Measurements from ENCODE around the gene LUC7L.
"Not testable (repeated sequence)": the region's sequence is repeated elsewhere in the genome, so short reads cannot be mapped to it uniquely, and the experiment has no call there.

LUC7L gene

GRCh38 chr16:263182-263774 lies 34.0 kb upstream of the LUC7L start:
- no peak for DNase-seq (ENCODE audit: low spot score)

GRCh38 chr16:262121-262745 lies 33.0 kb upstream of the LUC7L start:
- DNase-seq (ENCODE audit: low spot score), result no peak

DNA sequence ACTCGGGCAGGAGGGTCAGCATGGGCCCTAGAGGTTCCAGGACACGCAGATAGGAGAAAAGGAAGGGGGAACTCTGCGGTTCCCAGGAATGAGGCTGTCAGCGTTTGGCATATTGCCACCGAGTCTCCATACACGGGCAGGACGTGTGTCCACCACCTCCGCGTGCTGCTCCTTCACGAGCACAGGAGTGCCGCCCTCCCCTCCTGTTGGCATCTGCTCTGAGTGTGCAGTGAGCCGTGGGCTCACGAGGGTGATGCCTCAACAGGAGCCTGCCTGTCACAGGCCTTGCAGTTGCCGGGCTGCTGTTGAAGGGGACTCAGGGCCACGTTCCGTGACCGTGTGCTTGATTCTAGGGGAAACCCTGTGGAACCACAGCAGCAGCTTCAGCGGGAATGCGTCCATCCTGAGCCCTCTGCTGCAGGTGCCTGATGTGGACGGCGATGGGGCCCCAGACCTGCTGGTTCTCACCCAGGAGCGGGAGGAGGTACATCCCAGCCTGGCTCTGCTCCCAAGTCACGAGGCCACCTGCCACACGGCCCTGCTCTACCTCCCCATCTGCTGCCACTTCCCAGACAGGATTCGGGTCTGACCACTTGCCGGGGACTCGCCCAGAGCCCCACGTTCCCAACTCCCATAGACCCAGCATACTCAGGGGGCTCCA lies 31.9 kb upstream of the LUC7L start:
- DNase-seq (ENCODE audit: low spot score), result no peak

GRCh38 chr16:260326-260725 lies 31.1 kb upstream of the LUC7L start:
- DNase-seq (ENCODE audit: low spot score), result no peak

- DNase-seq (ENCODE audit: low spot score), result no peak
Observed at GRCh38 chr16:259814-260253, 30.6 kb upstream of the LUC7L start.

- no peak for DNase-seq (ENCODE audit: low spot score)
Observed at GRCh38 chr16:259226-259625, 30.0 kb upstream of the LUC7L start.

GRCh38 chr16:258091-258490 lies 28.8 kb upstream of the LUC7L start:
- not testable (repeated sequence) for DNase-seq (ENCODE audit: low spot score)

DNA sequence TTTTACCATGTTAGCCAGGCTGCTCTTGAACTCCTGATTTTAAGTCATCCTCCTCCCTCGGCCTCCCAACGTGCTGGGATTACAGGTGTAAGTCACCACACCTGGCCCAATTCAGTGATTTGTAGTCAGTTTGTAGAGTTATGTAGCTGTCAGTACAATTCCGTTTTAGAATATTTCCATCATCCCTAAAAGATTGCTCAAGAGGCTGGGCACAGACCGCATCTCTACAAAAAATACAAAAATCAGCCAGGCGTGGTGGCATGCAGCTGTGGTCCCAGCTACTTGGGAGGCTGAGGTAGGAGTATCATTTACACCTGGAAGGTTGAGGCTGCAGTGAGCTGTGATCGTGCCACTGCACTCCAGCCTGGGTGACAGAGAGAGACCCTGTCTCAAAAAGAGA lies 25.9 kb upstream of the LUC7L start:
- no peak for DNase-seq (ENCODE audit: low spot score)

- no peak for DNase-seq (ENCODE audit: low spot score)
Observed at GRCh38 chr16:254461-254860, 25.2 kb upstream of the LUC7L start.

DNA sequence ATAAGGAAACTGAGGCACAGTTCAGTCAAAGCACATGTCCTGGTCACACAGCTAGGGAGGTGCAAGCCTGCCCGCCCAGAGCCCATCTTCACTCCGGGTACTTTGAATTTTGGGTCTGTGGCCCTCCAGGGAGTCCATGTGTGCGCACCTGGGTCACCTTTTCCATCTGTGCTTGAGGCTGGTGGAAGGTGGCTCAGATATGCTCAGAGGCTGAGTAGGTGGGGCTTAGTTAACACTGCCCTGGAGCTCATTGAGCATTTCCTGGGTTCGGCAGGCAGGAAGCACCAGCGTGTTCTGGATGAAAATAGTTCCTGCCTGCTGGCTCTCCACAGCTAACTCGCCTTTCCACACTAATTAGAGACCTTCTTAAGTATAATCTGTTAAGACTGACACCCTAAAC lies 24.6 kb upstream of the LUC7L start:
- no peak for DNase-seq (ENCODE audit: low spot score)

GRCh38 chr16:252366-253337 lies 23.4 kb upstream of the LUC7L start:
- no peak for DNase-seq (ENCODE audit: low spot score)

DNA sequence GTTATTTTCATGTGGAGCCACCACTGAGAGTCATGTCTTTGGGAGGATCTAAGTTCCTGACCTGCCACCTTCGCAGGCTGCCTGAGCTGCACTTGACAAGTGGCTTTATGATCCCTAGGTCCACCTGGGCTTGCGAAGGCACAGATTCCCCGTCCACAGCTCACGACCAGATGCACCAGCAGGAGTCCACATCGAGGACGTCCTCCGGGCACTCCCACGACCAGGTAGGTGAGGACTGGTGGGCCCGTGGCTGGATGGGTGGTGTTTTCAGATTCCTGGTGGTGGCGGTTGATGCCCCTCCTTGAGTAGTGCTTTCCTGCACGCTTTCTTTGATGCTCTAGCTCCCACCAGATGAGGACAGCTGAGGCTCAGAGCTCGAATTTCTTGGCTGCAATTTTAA lies 20.2 kb upstream of the LUC7L start:
- DNase-seq (ENCODE audit: low spot score), result no peak

DNA sequence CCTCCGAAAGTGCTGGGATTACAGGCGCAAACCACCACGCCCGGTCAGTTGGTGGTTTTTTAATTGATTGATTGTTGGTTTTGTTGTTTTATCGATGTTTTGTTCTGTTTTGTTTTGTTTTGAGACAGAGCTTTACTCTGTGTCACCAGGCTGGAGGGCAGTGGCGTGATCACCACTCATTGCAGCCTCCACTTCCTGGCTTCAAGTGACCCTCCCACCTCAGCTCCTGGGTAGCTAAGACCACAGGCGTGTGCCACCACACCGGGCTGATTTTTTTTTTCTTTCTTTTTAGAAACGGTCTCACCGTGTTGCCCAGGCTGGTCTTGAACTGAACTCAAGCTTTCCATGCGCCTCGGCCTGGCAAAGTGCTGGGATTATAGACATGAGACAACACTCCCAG lies 17.8 kb upstream of the LUC7L start:
- DNase-seq (ENCODE audit: low spot score), result no peak

GRCh38 chr16:245105-245504 lies 15.9 kb upstream of the LUC7L start:
- DNase-seq (ENCODE audit: low spot score), result no peak

DNA sequence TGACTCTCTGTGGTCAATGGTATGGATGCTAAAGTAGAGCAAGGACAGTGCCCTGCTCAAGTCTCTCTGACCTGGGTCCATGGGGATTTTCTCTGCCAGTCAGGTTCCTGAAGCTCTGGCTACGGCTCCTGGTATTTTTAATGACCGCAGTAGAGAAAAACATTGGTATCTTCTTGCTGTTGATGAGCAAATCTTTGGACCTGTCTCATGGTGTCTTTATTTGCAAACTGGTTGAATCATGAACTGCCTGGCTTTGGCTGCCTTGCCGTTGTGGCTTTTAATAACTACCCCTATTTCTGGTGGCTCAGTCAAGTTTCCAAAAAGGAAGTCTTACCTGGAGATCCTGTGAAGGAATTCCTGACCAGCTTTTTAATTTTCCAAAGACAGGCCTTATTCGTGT lies 14.1 kb upstream of the LUC7L start:
- DNase-seq (ENCODE audit: low spot score), result no peak

DNA sequence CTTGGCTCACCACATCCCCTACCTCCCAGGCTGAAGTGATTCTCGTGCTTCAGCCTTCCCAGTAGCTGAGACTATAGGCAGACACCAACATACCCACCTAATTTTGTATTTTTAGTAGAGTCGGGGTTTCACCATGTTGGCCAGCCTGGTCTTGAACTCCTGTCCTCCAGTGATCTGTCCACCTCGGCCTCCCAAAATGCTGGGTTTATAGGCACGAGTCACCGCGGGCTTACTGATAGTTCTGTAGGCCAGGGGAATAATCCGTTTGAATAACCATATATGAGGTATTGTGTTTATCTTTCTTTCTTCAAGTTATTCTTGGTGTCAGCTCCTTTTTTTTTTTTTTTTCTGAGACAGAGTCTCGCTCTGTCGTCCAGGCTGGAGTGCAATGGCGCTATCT lies 13.0 kb upstream of the LUC7L start:
- no peak for DNase-seq (ENCODE audit: low spot score)

DNA sequence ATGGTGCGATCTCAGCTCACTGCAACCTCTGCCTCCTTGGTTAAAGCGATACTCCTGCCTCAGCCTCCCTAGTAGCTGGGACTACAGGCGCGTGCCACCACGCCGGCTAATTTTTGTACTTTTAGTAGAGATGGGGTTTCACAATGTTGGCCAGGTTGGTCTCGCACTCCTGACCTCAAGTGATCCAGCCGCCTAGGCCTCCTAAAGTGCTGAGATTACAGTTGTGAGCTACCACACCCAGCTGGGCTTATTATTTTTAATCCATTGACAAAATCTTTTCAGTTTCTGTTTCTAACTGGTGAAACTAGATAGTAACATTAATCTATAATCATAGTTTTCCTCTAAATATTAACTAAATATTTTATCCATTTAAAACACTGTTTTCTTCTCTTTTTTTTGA lies 11.3 kb upstream of the LUC7L start:
- no peak for DNase-seq (ENCODE audit: low spot score)

- DNase-seq (ENCODE audit: low spot score), result no peak
Observed at GRCh38 chr16:239948-240277, 10.7 kb upstream of the LUC7L start.

DNA sequence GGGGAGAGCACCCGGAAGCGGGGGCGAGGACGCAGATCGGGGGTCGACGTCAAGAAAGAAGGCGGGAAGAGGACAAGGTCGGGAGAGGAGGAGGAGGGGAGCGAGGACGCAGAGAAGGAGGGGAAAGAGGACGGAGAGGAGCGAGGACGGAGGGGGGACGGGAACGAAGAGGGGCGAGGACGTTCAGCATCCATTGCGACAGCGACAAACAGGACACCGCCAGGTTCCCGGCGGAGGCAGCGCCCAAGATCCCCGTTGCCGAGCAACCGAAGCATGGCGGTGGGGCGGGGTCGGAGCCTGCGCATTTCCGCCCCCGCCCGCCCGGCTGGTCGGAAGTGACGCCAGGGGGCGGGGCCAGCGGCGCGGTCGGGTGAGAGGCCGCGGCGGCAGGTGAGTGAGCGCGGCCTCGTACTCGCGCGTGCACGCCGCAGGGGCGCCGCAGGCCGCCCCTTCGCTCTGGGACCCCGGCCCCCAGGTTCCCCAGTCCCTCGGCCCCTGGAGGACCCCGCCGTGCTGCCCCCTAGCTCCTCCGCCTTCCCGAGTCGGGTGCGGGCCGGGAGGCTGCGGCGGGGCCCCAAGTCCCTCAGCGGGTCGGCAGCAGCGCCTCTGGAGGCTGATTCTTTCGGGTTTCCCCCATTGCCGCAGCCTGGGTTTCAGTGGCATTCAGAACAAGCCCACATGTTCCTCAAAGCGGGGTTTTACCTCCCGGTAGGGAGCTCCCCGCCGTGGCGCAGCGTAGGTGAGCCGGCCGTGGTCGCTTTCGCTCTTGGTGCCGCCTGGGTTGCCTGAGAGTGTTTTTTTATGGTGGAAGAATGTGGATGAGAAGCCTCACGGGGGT lies 5.4 kb upstream of the LUC7L start, which contains the start of gene FAM234A:
FAM234A (plus strand) TSS at position 354 of the 838 bp plus-strand sequence. CDS start 19,593 bp downstream, outside the sequence.
- peak; percentile 73 for DNase-seq (ENCODE audit: low spot score)

DNA sequence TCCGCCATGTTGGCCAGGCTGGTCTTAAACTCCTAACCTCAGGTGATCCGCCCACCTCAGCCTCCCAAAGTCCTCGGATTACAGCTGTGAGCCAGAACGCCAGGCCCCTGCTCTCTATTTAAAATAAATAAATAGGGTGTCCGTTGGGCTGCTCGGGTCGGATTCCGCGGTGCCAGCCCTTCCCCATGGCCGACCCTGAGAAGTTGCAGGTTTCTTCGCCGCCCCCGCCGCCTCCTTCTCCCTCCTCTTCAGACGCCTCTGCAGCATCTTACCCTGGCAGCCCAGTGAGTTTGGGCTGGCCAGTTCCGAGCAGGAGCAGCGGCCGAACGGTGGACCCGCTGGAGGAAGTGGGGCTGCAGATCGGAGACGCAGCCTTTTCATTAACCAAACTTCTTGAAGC lies 1.7 kb upstream of the LUC7L start:
- DNase-seq (ENCODE audit: low spot score), result no peak

DNA sequence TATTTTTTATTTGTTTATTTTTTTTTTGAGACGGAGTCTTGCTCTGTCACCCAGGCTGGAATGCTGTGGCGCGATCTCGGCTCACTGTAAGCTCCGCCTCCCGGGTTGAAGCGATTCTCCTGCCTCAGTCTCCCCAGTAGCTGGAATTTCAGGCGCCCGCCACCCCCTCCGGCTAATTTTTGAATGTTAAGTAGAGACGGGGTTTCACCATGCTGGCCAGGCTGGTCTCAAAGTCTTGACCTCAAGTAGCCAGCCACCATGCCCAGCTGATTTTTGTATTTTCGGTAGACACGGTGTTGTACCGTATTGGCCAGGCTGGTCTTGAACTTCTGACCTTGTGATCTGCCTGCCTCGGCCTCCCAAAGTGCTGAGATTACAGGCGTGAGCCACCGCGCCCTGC lies 1.1 kb upstream of the LUC7L start:
- DNase-seq (ENCODE audit: low spot score), result not testable (repeated sequence)

All from HuH-7 (cell line).